DND-41 (cell line): ENCODE measurements around the gene PRRT3.

Experiments used
- ATAC-seq: fragments of 200-7000 bp; cut with Tn5 transposase; 3 replicates; pipeline ENCODE4 v1.9.1; 2021; ENCODE audit warnings: low read depth; ENCODE audit not compliant: insufficient read depth
- DNase-seq: peaks from one replicate; pipeline ENCODE4 v3.0.0-alpha.2; 2020
- H2AFZ ChIP-seq: 2 replicates; pipeline ENCODE4 v1.6.0; 2012; ENCODE audit warnings: low read depth, low read length
- H3K27ac ChIP-seq: 2 replicates; pipeline ENCODE4 v1.5.1; 2012; ENCODE audit warnings: low read length, inconsistent platforms
- H3K27me3 ChIP-seq: fragments of 200-600 bp; sonication (generic); 2 replicates; pipeline ENCODE4 v1.6.0; 2012; ENCODE audit warnings: low read length, mild to moderate bottlenecking, inconsistent platforms; ENCODE audit not compliant: insufficient read depth, poor library complexity
- H3K36me3 ChIP-seq: 2 replicates; pipeline ENCODE4 v1.5.1; 2012; ENCODE audit warnings: low read length, inconsistent platforms; ENCODE audit not compliant: insufficient read depth
- H3K4me1 ChIP-seq: 2 replicates; pipeline ENCODE4 v1.5.1; 2012; ENCODE audit warnings: mild to moderate bottlenecking, low read length; ENCODE audit not compliant: insufficient read depth
- H3K4me2 ChIP-seq: 2 replicates; pipeline ENCODE4 v1.6.0; 2012; ENCODE audit warnings: mild to moderate bottlenecking, moderate library complexity, low read length, inconsistent platforms; ENCODE audit not compliant: insufficient read depth
- H3K4me3 ChIP-seq, 2 experiments: fragments of 200-600 bp in 1 of 2; shearing (Covaris generic) in 1 of 2; 2 replicates each; pipeline ENCODE4 v1.5.1; 2012 to 2016; ENCODE audit warnings: inconsistent platforms in 2 of 2, low read length in 2 of 2, mild to moderate bottlenecking in 2 of 2, low read depth in 1 of 2, moderate library complexity in 1 of 2
- H3K79me2 ChIP-seq: 2 replicates; pipeline ENCODE4 v1.6.0; 2012; ENCODE audit warnings: low read length, inconsistent platforms; ENCODE audit not compliant: insufficient read depth
- H3K9ac ChIP-seq: 2 replicates; pipeline ENCODE4 v1.6.0; 2012; ENCODE audit warnings: low read depth, mild to moderate bottlenecking, inconsistent platforms, low read length, moderate library complexity
- H3K9me3 ChIP-seq: 2 replicates; pipeline ENCODE4 v1.5.1; 2012; ENCODE audit warnings: low read length, moderate library complexity, mild to moderate bottlenecking, inconsistent platforms; ENCODE audit not compliant: insufficient read depth, severe bottlenecking
- H4K20me1 ChIP-seq: 2 replicates; pipeline ENCODE4 v1.6.0; 2012; ENCODE audit warnings: low read length; ENCODE audit not compliant: insufficient read depth
- CTCF ChIP-seq: IDR thresholded peaks from 2 replicates; pipeline ENCODE4 v1.5.1; 2012; ENCODE audit warnings: borderline replicate concordance, low read length, moderate library complexity, mild to moderate bottlenecking; ENCODE audit not compliant: poor library complexity, severe bottlenecking; ENCODE audit errors: extremely low read depth
- EZH2 ChIP-seq: IDR thresholded peaks from 3 replicates; pipeline ENCODE4 v1.6.1; 2012; ENCODE audit warnings: borderline replicate concordance, low read depth, mild to moderate bottlenecking, moderate library complexity, low read length, inconsistent platforms; ENCODE audit not compliant: severe bottlenecking

Gene PRRT3

GRCh38 chr3:9966841-9967240 lies 14.6 kb upstream of the PRRT3 start:
- Histone ChIP-seq H4K20me1 (no peaks in the 10 kb centered on the region), H3K27me3 (no peaks in the 10 kb centered on the region), H3K9me3 (no peaks in the 10 kb centered on the region), H3K36me3 (peaks cover 66% of the 10 kb centered on the region), H3K79me2 (no peaks in the 10 kb centered on the region), H3K4me3 (no peak overlapping the region), H3K9ac (no peak overlapping the region), H2AFZ (no peak overlapping the region), H3K4me2 (no peak overlapping the region), H3K4me1 (no peaks in the 10 kb centered on the region), H3K27ac (no peak overlapping the region)
- TF ChIP-seq EZH2 (no peak), CTCF (no peak)
- no peak for ATAC-seq
- no peak for DNase-seq

DNA sequence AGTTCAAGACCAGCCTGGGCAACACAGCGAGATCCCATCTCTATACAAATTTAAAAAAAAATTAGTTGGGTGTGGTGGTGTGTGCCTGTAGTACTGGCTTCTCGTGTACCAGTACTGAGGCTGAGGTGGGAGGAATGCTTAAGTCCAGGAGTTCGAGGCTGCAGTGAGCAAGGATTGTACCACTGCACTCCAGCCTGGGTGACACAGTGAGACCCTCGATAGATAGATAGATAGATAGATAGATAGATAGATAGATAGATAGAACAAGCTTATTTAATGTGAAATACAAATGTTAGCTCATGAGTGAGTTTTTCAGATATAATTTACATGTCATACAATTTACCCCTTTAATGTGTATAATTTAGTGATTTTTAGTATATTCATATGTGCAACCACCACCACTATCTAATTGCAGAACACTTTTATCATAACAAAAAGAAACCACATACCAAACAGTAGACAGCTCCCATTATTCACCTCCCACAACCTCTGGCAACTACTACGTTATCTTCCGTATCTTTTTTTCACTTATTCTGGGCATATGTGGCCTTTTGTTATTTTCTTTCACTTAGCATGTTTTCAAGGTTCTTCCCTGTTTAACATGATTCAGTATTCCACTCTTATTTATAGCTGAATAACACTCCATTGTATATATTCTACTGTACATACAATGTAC lies 13.1 kb upstream of the PRRT3 start:
- H3K9ac ChIP-seq, result no peak overlapping the region
- no peak for ATAC-seq
- no peak for TF ChIP-seq EZH2
- TF ChIP-seq CTCF, result no peak
- H4K20me1 ChIP-seq, result no peaks in the 10 kb centered on the region
- no peak for DNase-seq
- no peak overlapping the region for H3K4me3 ChIP-seq
- no peak overlapping the region for H3K27ac ChIP-seq
- no peak overlapping the region for H3K4me2 ChIP-seq
- H3K9me3 ChIP-seq, result no peaks in the 10 kb centered on the region
- no peaks in the 10 kb centered on the region for H3K79me2 ChIP-seq
- peaks cover 54% of the 10 kb centered on the region for H3K36me3 ChIP-seq
- H2AFZ ChIP-seq, result no peak overlapping the region
- no peaks in the 10 kb centered on the region for H3K4me1 ChIP-seq
- no peaks in the 10 kb centered on the region for H3K27me3 ChIP-seq

GRCh38 chr3:9957214-9957613 lies 5.0 kb upstream of the PRRT3 start:
- Histone ChIP-seq H3K9ac (no peak overlapping the region), H3K27me3 (peaks cover 3% of the 10 kb centered on the region), H3K4me2 (no peak overlapping the region), H4K20me1 (no peaks in the 10 kb centered on the region), H3K9me3 (no peaks in the 10 kb centered on the region), H3K27ac (no peak overlapping the region), H3K79me2 (no peaks in the 10 kb centered on the region), H3K4me3 (no peak overlapping the region), H3K36me3 (peaks cover 5% of the 10 kb centered on the region; the same call in 1 of the 2 replicates), H2AFZ (no peak overlapping the region), H3K4me1 (peaks cover 4% of the 10 kb centered on the region)
- TF ChIP-seq EZH2 (no peak), CTCF (no peak)
- no peak for ATAC-seq
- DNase-seq, result no peak
